ENCODE results near the gene MISP3. TPM values are rescaled to one million over a fixed set of nuclear protein-coding genes. Genes with fewer than 3 reads are reported as not detected.

Gene MISP3
- total and polyA plus RNA-seq, 9 of the 15 experiments (the other 6 are each of a cell fraction or from before 2014, with no cell fraction given): 0.25 to 5.6 (median 1.6) TPM

DNA sequence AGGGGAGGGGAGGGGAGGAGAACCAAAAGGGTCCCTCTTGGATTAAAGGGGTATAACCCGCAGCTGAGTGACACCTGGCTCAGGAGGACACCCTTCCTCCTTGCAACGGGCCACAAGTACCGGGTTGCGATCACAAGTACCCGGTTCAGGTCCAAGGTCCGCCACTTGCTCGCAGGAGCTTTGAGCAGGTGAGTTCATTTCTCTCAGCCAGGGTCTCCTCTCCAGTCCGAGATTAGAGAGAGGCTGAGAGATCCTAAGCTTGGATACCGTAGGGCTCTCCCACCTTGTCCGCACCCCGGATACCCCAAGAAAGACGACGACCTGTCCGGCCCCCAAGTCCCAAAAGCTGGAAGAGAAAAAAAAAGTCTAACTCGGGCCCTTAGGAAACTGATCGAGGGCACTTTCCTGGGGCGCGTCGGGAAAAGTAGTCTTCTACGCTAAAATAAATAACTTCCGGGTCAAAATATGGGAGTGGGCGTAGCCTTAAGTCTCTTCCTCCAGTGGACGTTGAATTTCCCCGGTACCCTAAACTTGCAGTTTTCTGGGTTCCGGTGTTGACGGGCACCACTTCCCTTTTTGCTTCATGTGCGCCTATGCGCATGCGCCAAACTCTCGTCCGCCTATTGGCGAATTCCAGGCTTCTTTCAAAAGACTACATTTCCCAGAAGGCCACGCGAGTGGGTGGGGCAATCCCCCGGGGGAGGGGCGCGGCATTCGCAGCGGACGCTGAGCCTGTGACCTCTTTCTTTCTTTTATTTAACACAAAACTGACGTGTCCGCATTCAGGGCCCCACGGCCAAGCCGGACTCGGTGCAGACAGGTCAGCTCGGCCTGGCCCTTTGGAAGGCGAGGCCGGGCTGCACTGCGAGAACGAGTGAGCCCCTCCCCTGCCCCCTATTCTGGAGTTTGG is 8.6 kb downstream of the MISP3 start (continued):
- TF ChIP-seq ELK3 (CRISPR knock-in tag; IDR thresholded peaks at IDR 0.05) (no peak), ZMIZ1 (IDR thresholded peaks at IDR 0.05; ENCODE audit: low read depth in 2 of 2, low read length in 2 of 2) (no peak), PTRF (tag; IDR thresholded peaks at IDR 0.05) (no peak), LARP7 (IDR thresholded peaks at IDR 0.05) (no peak), ARHGAP35 (IDR thresholded peaks at IDR 0.05; ENCODE audit: partially characterized antibody) (no peak), RFX1 (IDR thresholded peaks at IDR 0.05) (no peak), AFF4 (CRISPR knock-in tag; IDR thresholded peaks at IDR 0.05) (no peak; the same call in 1 of the 2 replicates), PTTG1 (tag; IDR thresholded peaks at IDR 0.05; ENCODE audit: low read depth) (no peak), TAL1 (IDR thresholded peaks at IDR 0.05) (no peak), E2F4 (CRISPR knock-in tag; IDR thresholded peaks at IDR 0.05; ENCODE audit: low read depth) (no peak), RUNX1 (IDR thresholded peaks at IDR 0.05; ENCODE audit: low read depth) (0 out of 2 replicates have a peak, but pooled peaks have one; percentile 69), E2F6 (IDR thresholded peaks at IDR 0.05; ENCODE audit: borderline replicate concordance in 1 of 2, extremely low read depth in 1 of 2, insufficient read depth in 1 of 2, insufficient read length in 1 of 2, low read depth in 1 of 2, low read length in 1 of 2, poor library complexity in 1 of 2, severe bottlenecking in 1 of 2) (no peak), ZNF134 (CRISPR knock-in tag; conservative IDR thresholded peaks at IDR 0.05) (no peak)
